HEK293 (cell line): Measurements from ENCODE around the gene IWS1.

Experiments used
- CTCF ChIA-PET: fragments of 350-600 bp; formaldehyde crosslinking; extraction: SDS; loops from one replicate; lab custom pipeline; 2021; ENCODE audit warnings: antibody characterized with exemption; lab: Yijun Ruan, JAX
- POLR2A ChIA-PET: fragments of 300-600 bp; formaldehyde crosslinking; extraction: SDS; loops from one replicate; lab custom pipeline; 2020; ENCODE audit warnings: antibody characterized with exemption, inconsistent platforms; lab: Yijun Ruan, JAX
- H3K27ac ChIP-seq: fragments of 200-500 bp; sonication (Bioruptor generic); 2 replicates; pipeline ENCODE4 v1.5.1; 2014; ENCODE audit warnings: low read depth, low read length, control low read depth, inconsistent platforms; ENCODE audit errors: extremely low read depth
- H3K36me3 ChIP-seq, 2 experiments: fragments of 200-500 bp in 1 of 2; sonication (Bioruptor generic) in 1 of 2; 1 replicate in 1 of 2; 2 replicates in 1 of 2; pipeline ENCODE4 v1.5.1; 2014 to 2017; ENCODE audit warnings: inconsistent platforms in 2 of 2, low read length in 2 of 2; ENCODE audit not compliant: control insufficient read depth in 2 of 2, insufficient read depth in 1 of 2
- H3K4me1 ChIP-seq: fragments of 200-500 bp; sonication (Bioruptor generic); 2 replicates; pipeline ENCODE4 v1.5.1; 2014; ENCODE audit warnings: mild to moderate bottlenecking, low read length, inconsistent platforms; ENCODE audit not compliant: control insufficient read depth, insufficient read depth
- H3K4me3 ChIP-seq: 2 replicates; pipeline ENCODE4 v1.5.1; 2011; ENCODE audit warnings: low read depth, mild to moderate bottlenecking, control low read depth, low read length, moderate library complexity
- H3K9me3 ChIP-seq: fragments of 200-500 bp; sonication (Bioruptor generic); 2 replicates; pipeline ENCODE4 v1.5.1; 2014; ENCODE audit warnings: low read depth, low read length, inconsistent platforms; ENCODE audit not compliant: control insufficient read depth, insufficient read depth
- BCL11A ChIP-seq: fragments of 450-650 bp; formaldehyde crosslinking; IDR thresholded peaks from 2 replicates; pipeline ENCODE4 v1.5.1; 2016; ENCODE audit warnings: low read depth, missing biosample characterization, missing genetic modification characterization
- HOXC10 ChIP-seq: sonication (generic); formaldehyde crosslinking; IDR thresholded peaks from 2 replicates; pipeline ENCODE4 v1.8.1; 2023; ENCODE audit warnings: mild to moderate bottlenecking, missing genetic modification reagents
- HOXD13 ChIP-seq: sonication (generic); formaldehyde crosslinking; IDR thresholded peaks from 2 replicates; pipeline ENCODE4 v1.8.0; 2022; ENCODE audit warnings: missing genetic modification reagents, borderline replicate concordance
- KLF16 ChIP-seq: fragments of 450-650 bp; formaldehyde crosslinking; IDR thresholded peaks from 2 replicates; pipeline ENCODE4 v1.5.1; 2017; ENCODE audit warnings: missing biosample characterization, missing genetic modification characterization
- KLF9 ChIP-seq: fragments of 450-650 bp; formaldehyde crosslinking; IDR thresholded peaks from 2 replicates; pipeline ENCODE4 v1.5.1; 2016; ENCODE audit warnings: missing biosample characterization, missing genetic modification characterization, low read depth
- OSR2 ChIP-seq: fragments of 450-650 bp; formaldehyde crosslinking; IDR thresholded peaks from 2 replicates; pipeline ENCODE4 v1.5.1; 2016; ENCODE audit warnings: missing biosample characterization, missing genetic modification characterization
- SALL2 ChIP-seq: fragments of 450-650 bp; formaldehyde crosslinking; IDR thresholded peaks from 2 replicates; pipeline ENCODE4 v1.5.0; 2017; ENCODE audit warnings: missing biosample characterization, mild to moderate bottlenecking, missing genetic modification characterization, borderline replicate concordance
- SP7 ChIP-seq: fragments of 450-650 bp; formaldehyde crosslinking; IDR thresholded peaks from 2 replicates; pipeline ENCODE4 v1.5.1; 2016; ENCODE audit warnings: missing biosample characterization, missing genetic modification characterization
- ZBTB21 ChIP-seq: fragments of 450-650 bp; formaldehyde crosslinking; IDR thresholded peaks from 2 replicates; pipeline ENCODE4 v1.5.1; 2017; ENCODE audit warnings: missing biosample characterization, missing genetic modification characterization
- ZBTB7A ChIP-seq: fragments of 450-650 bp; formaldehyde crosslinking; IDR thresholded peaks from 2 replicates; pipeline ENCODE4 v1.5.1; 2016; ENCODE audit warnings: low read depth, missing biosample characterization, missing genetic modification characterization
- ZFP37 ChIP-seq: fragments of 450-650 bp; formaldehyde crosslinking; IDR thresholded peaks from 2 replicates; pipeline ENCODE4 v1.5.1; 2016; ENCODE audit warnings: missing biosample characterization, missing genetic modification characterization
- ZNF132 ChIP-seq: fragments of 450-650 bp; formaldehyde crosslinking; IDR thresholded peaks from 2 replicates; pipeline ENCODE4 v1.5.1; 2017; ENCODE audit warnings: missing biosample characterization, missing genetic modification characterization, borderline replicate concordance
- ZNF133 ChIP-seq: fragments of 450-650 bp; formaldehyde crosslinking; IDR thresholded peaks from 2 replicates; pipeline ENCODE4 v1.5.1; 2016; ENCODE audit warnings: missing biosample characterization, missing genetic modification characterization
- ZNF248 ChIP-seq: fragments of 450-650 bp; formaldehyde crosslinking; IDR thresholded peaks from 2 replicates; pipeline ENCODE4 v1.5.1; 2017; ENCODE audit warnings: missing biosample characterization, missing genetic modification characterization
- ZNF292 ChIP-seq: fragments of 450-650 bp; formaldehyde crosslinking; IDR thresholded peaks from 2 replicates; pipeline ENCODE4 v1.5.1; 2016; ENCODE audit warnings: low read depth, missing biosample characterization, missing genetic modification characterization, borderline replicate concordance
- ZNF324 ChIP-seq: fragments of 450-650 bp; formaldehyde crosslinking; IDR thresholded peaks from 2 replicates; pipeline ENCODE4 v1.5.1; 2016; ENCODE audit warnings: missing biosample characterization, missing genetic modification characterization
- ZNF585B ChIP-seq: fragments of 450-650 bp; formaldehyde crosslinking; IDR thresholded peaks from 2 replicates; pipeline ENCODE4 v1.5.1; 2016; ENCODE audit warnings: missing biosample characterization, missing genetic modification characterization
- ZNF626 ChIP-seq: fragments of 450-650 bp; sonication (Bioruptor Pico); formaldehyde crosslinking; IDR thresholded peaks from 2 replicates; pipeline ENCODE4 v1.5.1; 2018; ENCODE audit warnings: missing biosample characterization, missing genetic modification characterization, inconsistent platforms
- ZNF658 ChIP-seq: fragments of 450-650 bp; formaldehyde crosslinking; IDR thresholded peaks from 2 replicates; pipeline ENCODE4; 2016; ENCODE audit warnings: missing biosample characterization, missing genetic modification characterization
- ZSCAN16 ChIP-seq: fragments of 450-650 bp; formaldehyde crosslinking; IDR thresholded peaks from 2 replicates; pipeline ENCODE4 v1.5.1; 2016; ENCODE audit warnings: missing biosample characterization, missing genetic modification characterization
- ZXDB ChIP-seq: fragments of 450-650 bp; formaldehyde crosslinking; IDR thresholded peaks from 2 replicates; pipeline ENCODE4 v1.5.1; 2016; ENCODE audit warnings: missing biosample characterization, missing genetic modification characterization
- TF ChIP-seq, protein P1 (sequence below): fragments of 450-650 bp; IDR thresholded peaks from 2 replicates; pipeline ENCODE4 v1.5.1; 2018; ENCODE audit warnings: missing biosample characterization, mild to moderate bottlenecking, missing genetic modification characterization

Gene IWS1

GRCh38 chr2:127573771-127574170 is 47.5 kb upstream of the IWS1 start:
- ChIA-PET CTCF (no interaction called here), POLR2A (no interaction called here)
- H3K9me3 ChIP-seq: no peaks in the 10 kb centered on the region
- no peaks in the 10 kb centered on the region for H3K4me1 ChIP-seq
- H3K27ac ChIP-seq: no peak overlapping the region
- no peak overlapping the region for H3K4me3 ChIP-seq
- H3K36me3 ChIP-seq: no peaks in the 10 kb centered on the region
- TF ChIP-seq ZNF324 (tag by site-specific recombination): no peak
- no peak for TF ChIP-seq ZBTB21 (tag by site-specific recombination)
- no peak for TF ChIP-seq ZNF658 (tag by site-specific recombination)
- no peak for TF ChIP-seq ZXDB (tag by site-specific recombination)
- no peak for TF ChIP-seq ZBTB7A
- TF ChIP-seq, protein P1, sequence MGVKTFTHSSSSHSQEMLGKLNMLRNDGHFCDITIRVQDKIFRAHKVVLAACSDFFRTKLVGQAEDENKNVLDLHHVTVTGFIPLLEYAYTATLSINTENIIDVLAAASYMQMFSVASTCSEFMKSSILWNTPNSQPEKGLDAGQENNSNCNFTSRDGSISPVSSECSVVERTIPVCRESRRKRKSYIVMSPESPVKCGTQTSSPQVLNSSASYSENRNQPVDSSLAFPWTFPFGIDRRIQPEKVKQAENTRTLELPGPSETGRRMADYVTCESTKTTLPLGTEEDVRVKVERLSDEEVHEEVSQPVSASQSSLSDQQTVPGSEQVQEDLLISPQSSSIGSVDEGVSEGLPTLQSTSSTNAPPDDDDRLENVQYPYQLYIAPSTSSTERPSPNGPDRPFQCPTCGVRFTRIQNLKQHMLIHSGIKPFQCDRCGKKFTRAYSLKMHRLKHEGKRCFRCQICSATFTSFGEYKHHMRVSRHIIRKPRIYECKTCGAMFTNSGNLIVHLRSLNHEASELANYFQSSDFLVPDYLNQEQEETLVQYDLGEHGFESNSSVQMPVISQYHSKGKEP (tag by site-specific recombination): no peak
- TF ChIP-seq ZNF133: no peak

DNA sequence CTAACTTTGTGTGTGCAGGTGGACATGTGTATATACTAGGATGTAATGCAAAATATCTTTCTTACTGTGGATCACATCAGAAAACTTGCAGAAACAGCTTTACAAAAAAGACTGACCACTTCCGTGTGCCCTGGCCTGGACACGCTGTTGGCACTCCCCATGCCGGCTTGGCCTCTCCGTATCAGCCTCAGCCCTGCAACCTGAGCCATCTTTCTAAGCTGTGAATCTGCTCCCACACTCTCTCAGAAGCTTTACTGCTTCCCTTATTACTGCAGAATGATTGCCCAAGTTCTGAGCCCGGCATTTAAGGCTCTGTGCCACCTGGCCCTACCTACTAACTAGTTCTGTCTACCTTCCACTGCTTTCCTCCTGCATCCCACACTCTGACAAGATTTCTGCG is 47.0 kb upstream of the IWS1 start:
- no peaks in the 10 kb centered on the region for H3K36me3 ChIP-seq
- POLR2A ChIA-PET: no interaction called here
- H3K4me3 ChIP-seq: no peak overlapping the region
- CTCF ChIA-PET: no interaction called here
- no peaks in the 10 kb centered on the region for H3K9me3 ChIP-seq
- H3K27ac ChIP-seq: no peak overlapping the region
- no peaks in the 10 kb centered on the region for H3K4me1 ChIP-seq
- TF ChIP-seq KLF9 (tag by site-specific recombination): no peak
- TF ChIP-seq ZNF585B (tag by site-specific recombination): no peak
- no peak for TF ChIP-seq SALL2 (tag by site-specific recombination)
- no peak for TF ChIP-seq ZNF248
- TF ChIP-seq HOXC10 (CRISPR knock-in tag): no peak
- TF ChIP-seq SP7 (tag by site-specific recombination): no peak
- TF ChIP-seq ZNF292 (tag by site-specific recombination): no peak
- no peak for TF ChIP-seq KLF16 (tag by site-specific recombination)
- TF ChIP-seq ZNF132 (tag by site-specific recombination): no peak
- no peak for TF ChIP-seq BCL11A (tag by site-specific recombination)

DNA sequence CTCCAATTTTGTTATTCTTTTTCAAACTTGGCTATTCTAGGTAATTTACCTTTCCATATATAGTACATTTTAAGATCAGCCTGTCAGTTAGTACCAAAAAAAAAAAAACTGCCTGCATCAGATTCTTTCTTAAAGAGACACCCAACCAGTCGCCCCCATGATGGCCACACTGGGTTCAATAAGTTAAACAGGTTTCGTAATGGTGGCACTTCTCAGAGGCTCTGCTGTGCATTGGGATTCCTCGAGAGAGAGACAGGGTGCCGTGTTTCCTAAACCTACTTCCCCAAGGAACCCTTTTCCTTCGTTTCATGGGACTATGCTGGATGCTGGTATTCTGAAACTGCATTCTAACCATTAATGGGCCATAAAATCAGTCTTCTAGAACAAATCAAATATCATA is 46.6 kb upstream of the IWS1 start:
- Histone ChIP-seq H3K36me3 (no peaks in the 10 kb centered on the region), H3K4me1 (no peaks in the 10 kb centered on the region), H3K4me3 (no peak overlapping the region), H3K27ac (no peak overlapping the region), H3K9me3 (no peaks in the 10 kb centered on the region)
- CTCF ChIA-PET: no interaction called here
- POLR2A ChIA-PET: no interaction called here
- TF ChIP-seq ZNF626 (tag by site-specific recombination) (no peak), ZFP37 (tag by site-specific recombination) (no peak), HOXD13 (CRISPR knock-in tag) (no peak), OSR2 (no peak), ZSCAN16 (no peak), KLF16 (tag by site-specific recombination) (no peak)
